Esophagus squamous epithelium (tissue), 4 donors: ENCODE results near the gene DNMT3L.

Experiments used
- CTCF ChIP-seq, 6 experiments: fragments of 450-650 bp in 4 of 6; fragments of 200-600 bp in 2 of 6; sonication (generic) in 2 of 6; IDR thresholded peaks; one replicate each; pipeline ENCODE4 v1.5.1; 2016 to 2019; ENCODE audit warnings: antibody characterized with exemption in 6 of 6, mild to moderate bottlenecking in 4 of 6, moderate library complexity in 4 of 6
- POLR2A ChIP-seq, 4 donors: fragments of 450-650 bp; IDR thresholded peaks; one replicate each; pipeline ENCODE4 v1.6.1; 2017; ENCODE audit warnings: antibody characterized with exemption in 4 of 4, mild to moderate bottlenecking in 4 of 4, moderate library complexity in 3 of 4

- no peak for TF ChIP-seq CTCF (IDR thresholded peaks at IDR 0.05)
- TF ChIP-seq POLR2A (IDR thresholded peaks at IDR 0.05) = no peak
Measured at GRCh38 chr21:44299085-44299457, 37.4 kb upstream of the DNMT3L start.
